PC-3 (cell line): ENCODE data around the gene TTC7B.

Experiments
- EZH2 ChIP-seq: fragments of 300-600 bp; sonication (generic); IDR thresholded peaks from one replicate; pipeline ENCODE4 v1.6.1; 2017; ENCODE audit warnings: antibody characterized with exemption, mild to moderate bottlenecking, low read length; ENCODE audit not compliant: unreplicated experiment
- TF ChIP-seq, protein P1 (sequence below): fragments of 300-600 bp; sonication (generic); conservative IDR thresholded peaks from 2 replicates; pipeline ENCODE4 v1.5.1; 2017; ENCODE audit warnings: antibody characterized with exemption, low read depth, mild to moderate bottlenecking, low read length

DNA sequence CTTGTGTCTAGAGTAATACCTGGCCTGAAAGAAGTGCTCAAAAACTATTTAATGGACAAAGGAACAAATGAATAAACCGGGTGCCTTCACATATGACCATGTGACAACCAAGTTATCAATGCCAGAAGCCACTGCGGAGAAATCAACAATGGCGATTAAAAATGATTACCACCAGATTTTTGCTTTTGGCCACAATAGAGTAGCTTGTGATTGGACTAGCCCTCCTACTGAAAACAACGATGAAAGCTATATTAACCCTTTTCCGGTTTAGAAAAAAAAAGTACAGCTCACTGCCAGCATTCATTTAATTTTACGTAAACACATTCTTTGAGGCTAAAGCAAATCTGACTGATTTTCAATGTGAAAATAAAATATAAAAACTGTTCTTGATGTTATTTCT is 41.6 kb upstream of the TTC7B start:
- TF ChIP-seq, protein P1, sequence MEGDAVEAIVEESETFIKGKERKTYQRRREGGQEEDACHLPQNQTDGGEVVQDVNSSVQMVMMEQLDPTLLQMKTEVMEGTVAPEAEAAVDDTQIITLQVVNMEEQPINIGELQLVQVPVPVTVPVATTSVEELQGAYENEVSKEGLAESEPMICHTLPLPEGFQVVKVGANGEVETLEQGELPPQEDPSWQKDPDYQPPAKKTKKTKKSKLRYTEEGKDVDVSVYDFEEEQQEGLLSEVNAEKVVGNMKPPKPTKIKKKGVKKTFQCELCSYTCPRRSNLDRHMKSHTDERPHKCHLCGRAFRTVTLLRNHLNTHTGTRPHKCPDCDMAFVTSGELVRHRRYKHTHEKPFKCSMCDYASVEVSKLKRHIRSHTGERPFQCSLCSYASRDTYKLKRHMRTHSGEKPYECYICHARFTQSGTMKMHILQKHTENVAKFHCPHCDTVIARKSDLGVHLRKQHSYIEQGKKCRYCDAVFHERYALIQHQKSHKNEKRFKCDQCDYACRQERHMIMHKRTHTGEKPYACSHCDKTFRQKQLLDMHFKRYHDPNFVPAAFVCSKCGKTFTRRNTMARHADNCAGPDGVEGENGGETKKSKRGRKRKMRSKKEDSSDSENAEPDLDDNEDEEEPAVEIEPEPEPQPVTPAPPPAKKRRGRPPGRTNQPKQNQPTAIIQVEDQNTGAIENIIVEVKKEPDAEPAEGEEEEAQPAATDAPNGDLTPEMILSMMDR: no peak
- TF ChIP-seq EZH2: no peak
